ENCODE measurements around the gene TCL1B.

Gene TCL1B

GRCh38 chr14:95677179-95677835 lies 8.9 kb upstream of the TCL1B start (continued):
- TF ChIP-seq ZNF518A (tag by site-specific recombination; conservative IDR thresholded peaks at IDR 0.05; ENCODE audit: low read depth) (no peak), GLI4 (tag by site-specific recombination; IDR thresholded peaks at IDR 0.05) (no peak), ZNF660 (tag by site-specific recombination; IDR thresholded peaks at IDR 0.05) (no peak)

- CTCF ChIA-PET = interaction anchor here (0.6 to 0.8 kb wide), 3 partner anchors 17 to 404 kb away, joined by 3 to 6 read pairs (median 4); no protein-coding TSS in a partner anchor
- no peaks in the 10 kb centered on the region for H3K4me1 ChIP-seq (ENCODE audit: control insufficient read depth, insufficient read depth, low read length)
- TF ChIP-seq ZFP69B (tag by site-specific recombination; IDR thresholded peaks at IDR 0.05) (no peak), ZNF837 (tag by site-specific recombination; IDR thresholded peaks at IDR 0.05) (no peak), YY2 (tag by site-specific recombination; IDR thresholded peaks at IDR 0.05) (0 out of 2 replicates have a peak, but pooled peaks have one; percentile 20)
- POLR2A ChIA-PET = no interaction called here
- H3K4me3 ChIP-seq (ENCODE audit: low read depth, low read length) = no peak overlapping the region
- no peaks in the 10 kb centered on the region for H3K36me3 ChIP-seq (ENCODE audit: control insufficient read depth in 2 of 2, insufficient read depth in 1 of 2, low read length in 2 of 2)
- no peak overlapping the region for H3K27ac ChIP-seq (ENCODE audit: extremely low read depth, low read depth, low read length)
- H3K9me3 ChIP-seq (ENCODE audit: control insufficient read depth, insufficient read depth, low read depth, low read length) = no peaks in the 10 kb centered on the region
Measured at GRCh38 chr14:95679148-95679815, 6.9 kb upstream of the TCL1B start.

GRCh38 chr14:95679998-95680735 lies 6.1 kb upstream of the TCL1B start:
- no peak overlapping the region for H3K4me3 ChIP-seq (ENCODE audit: low read depth, low read length)
- CTCF ChIA-PET = interaction anchor here (0.6 to 1.1 kb wide), 7 partner anchors 11 to 363 kb away, joined by 3 to 6 read pairs (median 4); no protein-coding TSS in a partner anchor
- no peaks in the 10 kb centered on the region for H3K4me1 ChIP-seq (ENCODE audit: control insufficient read depth, insufficient read depth, low read length)
- H3K27ac ChIP-seq (ENCODE audit: extremely low read depth, low read depth, low read length) = no peak overlapping the region
- TF ChIP-seq ZNF704 (tag by site-specific recombination; IDR thresholded peaks at IDR 0.05) (no peak), GLI2 (tag by site-specific recombination; IDR thresholded peaks at IDR 0.05; ENCODE audit: borderline replicate concordance, low read depth) (no peak), BCL11B (tag by site-specific recombination; IDR thresholded peaks at IDR 0.05; ENCODE audit: low read depth) (no peak), ZIC2 (tag by site-specific recombination; IDR thresholded peaks at IDR 0.05) (peak; percentile 82), ZNF174 (tag by site-specific recombination; IDR thresholded peaks at IDR 0.05) (no peak), MYNN (tag by site-specific recombination; IDR thresholded peaks at IDR 0.05; ENCODE audit: borderline replicate concordance) (no peak), ZNF302 (tag by site-specific recombination; IDR thresholded peaks at IDR 0.05; ENCODE audit: low read depth) (no peak), ZSCAN4 (tag by site-specific recombination; IDR thresholded peaks at IDR 0.05) (no peak), ZNF239 (tag by site-specific recombination; IDR thresholded peaks at IDR 0.05) (no peak), GLIS1 (tag by site-specific recombination; IDR thresholded peaks at IDR 0.05) (peak; percentile 72), ZFP69B (tag by site-specific recombination; IDR thresholded peaks at IDR 0.05) (no peak), ZNF394 (tag by site-specific recombination; IDR thresholded peaks at IDR 0.05; ENCODE audit: borderline replicate concordance) (0 out of 2 replicates have a peak, but pooled peaks have one; percentile 30)
- no peaks in the 10 kb centered on the region for H3K9me3 ChIP-seq (ENCODE audit: control insufficient read depth, insufficient read depth, low read depth, low read length)
- POLR2A ChIA-PET = interaction anchor here (0.7 kb wide), 1 partner anchor 128 kb away, joined by 3 read pairs; no protein-coding TSS in a partner anchor
- H3K36me3 ChIP-seq (ENCODE audit: control insufficient read depth in 2 of 2, insufficient read depth in 1 of 2, low read length in 2 of 2) = no peaks in the 10 kb centered on the region
